HUES48 (cell line): ENCODE results near the gene RAPGEF1.

Source experiments
- H3K27ac ChIP-seq: one replicate; pipeline ENCODE4 v1.7.0; 2013; ENCODE audit warnings: low read depth, low read length, inconsistent platforms
- H3K27me3 ChIP-seq: 2 replicates; pipeline ENCODE4 v1.6.1; 2013; ENCODE audit warnings: mild to moderate bottlenecking, low read length; ENCODE audit not compliant: control insufficient read depth, insufficient read depth
- H3K36me3 ChIP-seq: 2 replicates; pipeline ENCODE4 v1.6.1; 2013; ENCODE audit warnings: low read length; ENCODE audit not compliant: control insufficient read depth, insufficient read depth
- H3K4me1 ChIP-seq: 2 replicates; pipeline ENCODE4 v1.6.1; 2013; ENCODE audit warnings: mild to moderate bottlenecking, low read length; ENCODE audit not compliant: control insufficient read depth, insufficient read depth
- H3K4me3 ChIP-seq: 2 replicates; pipeline ENCODE4 v1.5.1; 2013; ENCODE audit warnings: mild to moderate bottlenecking, low read depth, low read length
- H3K9ac ChIP-seq: 2 replicates; pipeline ENCODE4 v1.6.1; 2013; ENCODE audit warnings: mild to moderate bottlenecking, low read depth, low read length, moderate library complexity
- H3K9me3 ChIP-seq: 2 replicates; pipeline ENCODE4 v1.6.1; 2013; ENCODE audit warnings: low read length; ENCODE audit not compliant: control insufficient read depth, insufficient read depth

The RAPGEF1 gene

GRCh38 chr9:131739959-131740648 lies at the start of gene RAPGEF1:
Gene RAPGEF1 (minus strand): TSS chr9:131740076. CDS start chr9:131739830, 246 bp downstream.
- no peaks in the 10 kb centered on the region for H3K27me3 ChIP-seq
- H3K9me3 ChIP-seq = no peaks in the 10 kb centered on the region
- peaks cover 19% of the 10 kb centered on the region for H3K4me1 ChIP-seq
- H3K4me3 ChIP-seq = peak within 1 kb of the TSS; percentile 96
- H3K36me3 ChIP-seq = peaks cover 2% of the 10 kb centered on the region; the same call in 1 of the 2 replicates
- H3K27ac ChIP-seq = peak within 1 kb of the TSS; percentile 42
- H3K9ac ChIP-seq = peak within 1 kb of the TSS; percentile 78

GRCh38 chr9:131788851-131789250 lies 49.0 kb upstream of the RAPGEF1 start:
- Histone ChIP-seq H3K4me3 (no peak overlapping the region), H3K27me3 (no peaks in the 10 kb centered on the region), H3K4me1 (0 out of 2 replicates have a peak, but pooled peaks cover 3% of the 10 kb centered on the region), H3K27ac (no peak overlapping the region), H3K9ac (no peak overlapping the region), H3K9me3 (no peaks in the 10 kb centered on the region), H3K36me3 (no peaks in the 10 kb centered on the region)

DNA sequence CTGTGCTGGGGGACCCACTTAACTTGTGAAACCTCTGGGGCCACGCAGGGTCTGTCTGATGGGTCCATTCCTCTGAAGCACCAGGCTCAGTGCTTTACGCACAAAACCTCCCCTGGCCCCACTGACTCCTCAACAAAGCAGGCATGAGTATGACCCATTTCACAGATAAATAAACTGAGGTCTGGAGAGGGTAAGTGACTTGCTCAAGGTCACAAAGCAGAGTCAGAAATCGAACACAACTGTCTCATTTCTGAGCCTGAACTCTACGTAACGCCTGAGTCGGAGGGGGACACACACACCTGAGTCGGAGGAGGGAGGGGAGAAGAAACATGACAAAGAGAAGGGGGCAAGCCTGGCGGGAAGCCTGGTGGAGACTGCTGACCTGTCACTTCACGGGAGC lies 48.0 kb upstream of the RAPGEF1 start:
- Histone ChIP-seq H3K4me3 (no peak overlapping the region), H3K9ac (no peak overlapping the region), H3K4me1 (0 out of 2 replicates have a peak, but pooled peaks cover 3% of the 10 kb centered on the region), H3K36me3 (no peaks in the 10 kb centered on the region), H3K27me3 (no peaks in the 10 kb centered on the region), H3K9me3 (no peaks in the 10 kb centered on the region), H3K27ac (no peak overlapping the region)

- Histone ChIP-seq H3K36me3 (no peaks in the 10 kb centered on the region), H3K4me3 (no peak overlapping the region), H3K27ac (no peak overlapping the region), H3K4me1 (0 out of 2 replicates have a peak, but pooled peaks cover 3% of the 10 kb centered on the region), H3K9me3 (no peaks in the 10 kb centered on the region), H3K9ac (no peak overlapping the region), H3K27me3 (no peaks in the 10 kb centered on the region)
Measured at GRCh38 chr9:131784748-131785501, 45.0 kb upstream of the RAPGEF1 start.

DNA sequence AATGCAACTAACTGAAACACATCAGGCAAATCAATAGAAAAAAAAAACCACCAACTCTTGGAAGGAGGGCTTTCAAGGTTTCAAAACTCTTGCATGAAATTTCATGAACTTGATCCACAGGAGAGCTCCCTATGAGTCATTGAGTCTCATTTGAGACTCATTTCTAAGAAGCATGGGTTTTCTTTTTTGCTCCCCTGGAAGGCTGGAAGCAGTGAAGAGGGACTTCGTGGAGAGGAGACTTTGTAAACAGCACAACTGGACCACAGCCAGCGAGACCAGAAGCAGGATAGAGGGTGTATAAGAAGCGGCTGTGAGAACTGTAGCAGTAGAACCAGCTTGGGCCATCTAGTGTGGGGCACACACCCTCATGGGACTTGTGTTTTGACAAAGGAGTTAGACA lies 41.2 kb upstream of the RAPGEF1 start:
- no peak overlapping the region for H3K4me3 ChIP-seq
- H3K4me1 ChIP-seq = no peaks in the 10 kb centered on the region
- no peak overlapping the region for H3K9ac ChIP-seq
- no peaks in the 10 kb centered on the region for H3K36me3 ChIP-seq
- no peaks in the 10 kb centered on the region for H3K9me3 ChIP-seq
- H3K27ac ChIP-seq = no peak overlapping the region
- no peaks in the 10 kb centered on the region for H3K27me3 ChIP-seq

DNA sequence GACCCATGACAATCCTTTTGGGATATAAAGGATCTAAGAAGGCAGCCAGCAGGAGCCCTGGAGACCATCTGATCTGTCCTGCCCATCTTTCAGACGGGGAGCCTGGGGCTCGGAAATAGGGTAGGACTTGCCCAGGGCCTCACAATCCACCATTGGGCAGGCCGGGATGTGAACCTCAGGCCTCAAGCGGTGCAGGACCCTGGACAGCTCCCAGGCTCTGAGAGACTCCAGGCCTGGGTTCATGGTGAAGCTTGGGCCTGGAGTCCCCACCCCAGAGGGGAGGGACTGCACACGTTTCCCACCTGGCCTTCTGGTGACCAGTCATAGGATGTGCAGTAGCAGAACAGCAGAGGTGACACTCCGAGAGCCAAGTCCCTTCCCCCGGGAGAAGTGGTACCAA lies 36.6 kb upstream of the RAPGEF1 start:
- Histone ChIP-seq H3K4me3 (no peak overlapping the region), H3K9ac (no peak overlapping the region), H3K27me3 (no peaks in the 10 kb centered on the region), H3K4me1 (no peaks in the 10 kb centered on the region), H3K9me3 (no peaks in the 10 kb centered on the region), H3K36me3 (no peaks in the 10 kb centered on the region), H3K27ac (no peak overlapping the region)

DNA sequence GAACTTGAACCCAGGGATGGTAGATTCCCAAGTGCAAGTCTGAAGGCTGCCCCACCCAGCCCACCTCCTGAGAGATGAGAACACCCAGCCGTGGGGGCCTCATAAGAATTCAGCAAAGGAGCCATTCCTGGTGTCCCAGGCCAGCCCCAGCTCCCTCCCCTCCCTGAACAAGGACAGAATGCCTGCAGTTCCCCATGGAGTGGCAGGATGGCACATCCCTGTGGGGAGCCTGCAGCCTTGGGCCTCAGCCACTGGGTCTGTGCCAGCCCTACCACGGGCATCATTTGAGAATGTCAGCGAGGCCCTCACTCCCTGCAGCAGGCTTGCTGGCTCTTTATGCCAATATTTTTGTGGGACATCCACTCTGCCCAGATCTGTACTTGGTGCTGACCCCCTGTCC lies 36.2 kb upstream of the RAPGEF1 start:
- Histone ChIP-seq H3K9me3 (no peaks in the 10 kb centered on the region), H3K36me3 (no peaks in the 10 kb centered on the region), H3K27me3 (no peaks in the 10 kb centered on the region), H3K9ac (no peak overlapping the region), H3K4me1 (no peaks in the 10 kb centered on the region), H3K27ac (no peak overlapping the region), H3K4me3 (no peak overlapping the region)

DNA sequence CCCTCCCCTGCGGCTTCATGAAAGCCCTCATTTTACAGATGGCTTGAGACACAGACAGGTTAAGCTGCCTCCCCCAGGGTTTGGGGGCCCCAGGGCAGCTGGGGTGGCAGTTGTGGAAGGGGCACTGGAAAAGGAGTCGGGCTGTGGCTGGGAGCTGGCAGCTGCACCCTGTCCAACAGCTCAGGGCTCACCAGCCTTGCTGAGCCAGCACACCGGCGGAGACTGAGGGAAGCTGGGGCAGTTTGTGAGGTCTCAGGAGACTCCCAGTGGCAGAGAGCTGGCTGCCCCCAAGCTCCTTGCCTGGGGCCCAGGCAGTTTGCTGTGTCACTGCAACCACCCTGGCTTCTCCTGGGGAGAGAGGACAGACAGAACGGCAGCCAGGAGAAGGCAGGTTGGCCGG lies 34.8 kb upstream of the RAPGEF1 start:
- no peaks in the 10 kb centered on the region for H3K9me3 ChIP-seq
- no peak overlapping the region for H3K4me3 ChIP-seq
- H3K9ac ChIP-seq = no peak overlapping the region
- no peak overlapping the region for H3K27ac ChIP-seq
- H3K4me1 ChIP-seq = no peaks in the 10 kb centered on the region
- H3K27me3 ChIP-seq = no peaks in the 10 kb centered on the region
- H3K36me3 ChIP-seq = no peaks in the 10 kb centered on the region

- Histone ChIP-seq H3K27ac (no peak overlapping the region), H3K4me3 (no peak overlapping the region), H3K9ac (no peak overlapping the region), H3K4me1 (no peaks in the 10 kb centered on the region), H3K9me3 (no peaks in the 10 kb centered on the region), H3K36me3 (no peaks in the 10 kb centered on the region), H3K27me3 (no peaks in the 10 kb centered on the region)
Measured at GRCh38 chr9:131773911-131774379, 34.1 kb upstream of the RAPGEF1 start.

DNA sequence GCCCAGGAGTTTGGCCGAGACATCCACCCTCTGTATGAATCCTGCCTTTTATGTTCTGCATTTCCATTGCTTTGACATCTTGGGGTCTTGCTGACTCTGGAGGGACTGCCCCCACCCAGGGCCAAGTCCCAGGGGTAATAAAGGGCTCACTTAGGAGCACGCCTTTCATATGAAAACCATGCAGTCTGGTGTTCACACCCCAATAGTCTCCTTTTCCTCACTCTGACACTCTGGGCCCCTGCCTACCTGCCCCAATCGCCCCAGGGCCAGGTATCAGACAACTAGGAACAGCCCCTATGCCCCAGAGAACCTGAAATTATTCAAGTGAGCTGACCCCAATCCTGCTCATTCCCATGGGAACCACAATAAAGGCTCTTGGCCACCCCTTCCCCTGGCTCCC lies 33.1 kb upstream of the RAPGEF1 start:
- H3K4me3 ChIP-seq = no peak overlapping the region
- H3K9ac ChIP-seq = no peak overlapping the region
- no peak overlapping the region for H3K27ac ChIP-seq
- H3K36me3 ChIP-seq = no peaks in the 10 kb centered on the region
- no peaks in the 10 kb centered on the region for H3K9me3 ChIP-seq
- no peaks in the 10 kb centered on the region for H3K4me1 ChIP-seq
- H3K27me3 ChIP-seq = no peaks in the 10 kb centered on the region

- Histone ChIP-seq H3K9ac (no peak overlapping the region), H3K27ac (no peak overlapping the region), H3K36me3 (no peaks in the 10 kb centered on the region), H3K27me3 (no peaks in the 10 kb centered on the region), H3K4me3 (no peak overlapping the region), H3K9me3 (no peaks in the 10 kb centered on the region), H3K4me1 (no peaks in the 10 kb centered on the region)
Measured at GRCh38 chr9:131771646-131772045, 31.8 kb upstream of the RAPGEF1 start.
